Measurements from ENCODE around the gene TPT1.

The TPT1 gene

DNA sequence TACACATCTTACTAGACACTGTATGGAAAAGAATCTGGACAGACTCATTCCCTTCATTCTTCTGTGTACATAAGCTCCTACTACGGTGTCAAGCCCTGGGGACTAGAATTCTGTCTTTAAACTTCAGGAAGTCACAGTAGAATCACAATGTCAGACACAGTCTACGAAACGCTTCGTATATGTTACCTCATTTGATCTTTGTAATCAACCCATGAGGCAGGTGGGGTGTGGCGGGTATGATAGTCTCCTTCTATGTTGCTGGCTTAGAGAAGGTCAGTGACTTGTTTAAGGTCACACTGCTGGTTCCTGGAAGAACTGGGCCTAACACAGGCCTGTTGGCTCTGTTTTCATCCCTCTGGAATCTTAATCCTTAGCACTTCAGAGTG is 32.2 kb upstream of the TPT1 start:
- Mint-ChIP-seq H3K27ac (peak overlapping the region; percentile 17), H3K4me3 (no peak overlapping the region), H3K9me3 (no peaks in the 10 kb centered on the region), H3K4me1 (peaks cover 19% of the 10 kb centered on the region), H3K36me3 (peaks cover 38% of the 10 kb centered on the region)
- DNase-seq (ENCODE audit: low spot score in 2 of 2) (no peak), ATAC-seq (no peak)

DNA sequence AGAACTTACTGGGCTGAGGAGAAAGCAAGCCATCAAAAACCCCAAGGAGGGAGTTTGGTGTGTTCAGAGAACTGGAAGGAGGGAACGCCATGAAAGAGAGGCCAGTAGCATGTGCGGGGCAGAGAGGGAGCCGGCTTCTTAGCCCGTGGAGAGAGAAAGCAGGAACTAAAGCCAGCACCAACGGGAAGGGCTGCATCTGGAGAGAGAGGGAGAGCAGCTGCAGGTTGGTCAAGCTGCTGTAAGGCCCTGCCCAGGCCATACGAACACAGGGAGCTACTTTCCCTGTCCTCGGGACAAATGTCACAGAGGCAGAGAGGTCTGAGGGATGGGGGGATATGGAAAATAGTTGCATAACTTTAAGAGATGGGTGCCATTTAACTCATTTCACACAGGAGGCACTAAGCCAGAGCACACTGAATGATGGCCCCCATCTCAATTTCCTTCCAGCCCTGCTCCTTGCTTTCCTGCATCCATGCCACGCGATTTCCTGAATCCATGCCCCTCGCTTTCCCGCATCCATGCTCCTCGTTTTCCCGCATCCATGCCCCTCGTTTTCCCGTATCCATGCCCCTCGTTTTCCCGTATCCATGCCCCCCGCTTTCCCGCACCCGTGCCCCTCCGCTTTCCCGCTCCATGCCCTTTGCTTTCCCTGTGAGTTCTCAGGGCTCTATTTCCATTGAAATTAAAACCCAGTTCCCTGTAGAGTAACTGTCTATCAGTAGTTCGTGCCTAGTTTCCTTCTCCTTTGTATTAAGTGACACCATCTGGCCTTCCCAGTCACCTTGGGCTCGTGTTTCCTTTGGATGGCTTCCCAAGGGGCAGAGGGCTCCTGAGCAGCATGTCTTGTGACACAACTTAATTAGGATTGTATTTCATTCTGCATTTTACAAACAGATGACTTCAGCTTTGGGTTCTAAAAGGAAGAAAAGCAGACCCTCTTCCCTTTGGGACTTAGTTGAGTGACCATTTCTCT is 31.5 kb upstream of the TPT1 start:
- Mint-ChIP-seq H3K9me3 (no peaks in the 10 kb centered on the region), H3K27ac (peak overlapping the region; percentile 4), H3K4me1 (peaks cover 26% of the 10 kb centered on the region), H3K4me3 (no peak overlapping the region), H3K36me3 (peaks cover 38% of the 10 kb centered on the region)
- ATAC-seq (no peak), DNase-seq (ENCODE audit: low spot score in 2 of 2) (no peak)

DNA sequence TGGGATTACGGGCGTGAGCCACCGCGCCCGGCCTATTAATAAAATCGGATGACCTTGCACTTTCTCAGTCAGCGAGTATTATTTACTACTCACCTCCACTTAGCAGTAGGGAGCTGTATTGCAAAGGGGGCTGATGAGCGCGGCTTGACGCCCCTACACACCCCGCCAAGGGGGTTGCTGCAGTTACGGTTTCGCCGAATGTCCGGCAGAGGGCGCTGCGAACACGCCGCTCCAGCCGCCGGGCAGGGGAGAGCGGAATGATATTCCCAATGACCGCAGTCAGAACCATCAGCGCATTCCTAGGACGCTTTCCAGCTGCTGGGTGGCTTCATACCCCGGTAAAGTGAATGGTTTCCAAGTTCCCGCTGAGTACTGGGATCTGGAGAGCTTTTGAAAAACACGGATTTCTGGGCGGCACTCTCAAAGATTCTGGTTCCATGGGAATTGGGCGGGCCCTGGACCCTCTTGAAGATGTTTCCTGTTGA is 30.0 kb upstream of the TPT1 start:
- no peak for ATAC-seq
- Mint-ChIP-seq H3K27ac (no peak overlapping the region), H3K4me3 (no peak overlapping the region), H3K9me3 (no peaks in the 10 kb centered on the region), H3K4me1 (peaks cover 35% of the 10 kb centered on the region), H3K36me3 (peaks cover 38% of the 10 kb centered on the region)
- DNase-seq (ENCODE audit: low spot score in 2 of 2), result peak; percentile 39 to 69

DNA sequence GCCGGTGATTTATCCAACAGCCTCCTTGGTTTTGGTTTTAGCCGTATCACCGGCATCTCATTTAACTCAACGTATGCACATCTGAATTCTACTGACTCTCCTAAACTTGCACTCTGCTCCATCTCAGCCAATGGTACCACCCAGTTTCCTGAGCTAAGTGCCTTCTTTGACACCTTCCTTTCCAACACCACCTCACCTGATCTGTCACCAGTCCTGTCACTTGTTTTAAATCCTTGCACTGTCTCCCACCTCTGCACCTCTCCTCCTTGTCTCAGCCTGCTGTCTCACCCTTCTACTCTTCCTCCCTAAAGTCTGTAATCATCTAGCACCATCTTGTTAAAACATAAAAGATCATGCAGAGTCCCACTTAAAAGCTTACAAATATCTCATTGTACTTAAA is 28.1 kb upstream of the TPT1 start:
- no peak overlapping the region for H3K4me3 Mint-ChIP-seq
- no peak for DNase-seq (ENCODE audit: low spot score in 2 of 2)
- peaks cover 42% of the 10 kb centered on the region for H3K36me3 Mint-ChIP-seq
- H3K9me3 Mint-ChIP-seq, result no peaks in the 10 kb centered on the region
- ATAC-seq, result no peak
- peak overlapping the region; percentile 82 for H3K27ac Mint-ChIP-seq
- peaks cover 35% of the 10 kb centered on the region for H3K4me1 Mint-ChIP-seq

DNA sequence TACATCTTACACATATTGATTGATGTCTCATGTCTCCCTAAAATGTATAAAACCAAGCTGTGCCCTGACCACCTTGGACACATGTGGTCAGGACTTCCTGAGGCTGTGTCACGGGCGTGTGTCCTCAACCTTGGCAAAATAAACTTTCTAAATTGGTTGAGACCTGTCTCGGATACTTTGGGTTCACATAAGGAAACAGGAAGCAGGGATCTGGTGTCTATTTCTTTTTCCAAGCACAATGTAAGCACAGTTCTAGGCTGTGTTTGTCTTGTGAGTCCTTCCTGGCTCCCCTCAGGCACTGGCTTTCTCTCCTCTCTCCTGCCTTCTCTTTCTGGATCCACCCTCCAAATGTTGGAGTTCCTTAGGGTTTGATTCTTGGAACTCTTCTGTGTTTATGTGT is 27.6 kb upstream of the TPT1 start:
- peaks cover 44% of the 10 kb centered on the region for H3K36me3 Mint-ChIP-seq
- no peak for DNase-seq (ENCODE audit: low spot score in 2 of 2)
- H3K4me1 Mint-ChIP-seq, result peaks cover 39% of the 10 kb centered on the region
- peak overlapping the region; percentile 82 for H3K27ac Mint-ChIP-seq
- no peak for ATAC-seq
- peaks cover 3% of the 10 kb centered on the region for H3K9me3 Mint-ChIP-seq
- peak overlapping the region; percentile 35 for H3K4me3 Mint-ChIP-seq

DNA sequence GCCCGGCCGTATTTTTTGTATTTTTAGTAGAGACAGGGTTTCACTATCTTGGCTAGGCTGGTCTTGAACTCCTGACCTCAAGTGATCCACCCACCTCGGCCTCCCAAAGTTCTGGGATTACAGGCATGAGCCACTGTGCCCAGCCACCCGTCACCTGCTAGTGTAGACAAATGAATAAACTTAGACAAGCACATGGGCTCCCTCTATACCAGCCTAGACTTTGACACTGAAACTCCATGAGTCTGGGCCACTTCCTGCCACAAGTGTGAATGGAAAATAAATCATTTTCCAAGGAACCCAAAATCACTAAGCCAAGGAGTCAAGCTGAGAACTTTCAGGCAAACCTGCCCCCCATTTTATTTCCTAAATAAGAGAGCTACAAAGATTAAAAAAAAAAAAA is 27.0 kb upstream of the TPT1 start:
- peaks cover 43% of the 10 kb centered on the region for H3K4me1 Mint-ChIP-seq

DNA sequence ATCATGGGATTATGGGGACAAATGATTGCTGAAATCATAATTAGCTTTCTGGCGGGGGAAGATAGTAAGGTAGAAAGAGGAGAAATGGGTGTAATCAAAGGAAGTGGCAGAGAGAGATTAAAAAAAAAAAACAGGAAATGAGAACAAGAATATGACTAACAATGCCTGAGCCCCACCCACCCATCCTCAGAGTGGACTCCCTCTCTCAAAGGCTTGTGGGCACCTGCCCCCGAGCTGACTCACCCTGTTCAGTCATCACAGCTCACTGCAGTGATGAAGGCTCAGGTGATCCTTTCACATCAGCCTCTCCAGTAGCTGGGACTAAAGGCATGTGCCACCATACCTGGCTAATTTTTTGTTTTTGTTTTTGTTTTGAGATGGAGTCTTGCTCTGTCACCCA is 26.4 kb upstream of the TPT1 start:
- Mint-ChIP-seq H3K9me3 (peaks cover 6% of the 10 kb centered on the region), H3K36me3 (peaks cover 44% of the 10 kb centered on the region), H3K27ac (peak overlapping the region; percentile 82), H3K4me1 (peaks cover 44% of the 10 kb centered on the region), H3K4me3 (peak overlapping the region; percentile 35)
- ATAC-seq (peak; percentile 100), DNase-seq (ENCODE audit: low spot score in 2 of 2) (peak; percentile 57 to 88)

More for the DNA sequence above, 27.0 kb upstream of the TPT1 start:
- DNase-seq (ENCODE audit: low spot score in 2 of 2), result no peak
- ATAC-seq, result no peak
- peaks cover 6% of the 10 kb centered on the region for H3K9me3 Mint-ChIP-seq
- H3K4me3 Mint-ChIP-seq, result peak overlapping the region; percentile 35
- H3K36me3 Mint-ChIP-seq, result peaks cover 46% of the 10 kb centered on the region
- peak overlapping the region; percentile 82 for H3K27ac Mint-ChIP-seq

DNA sequence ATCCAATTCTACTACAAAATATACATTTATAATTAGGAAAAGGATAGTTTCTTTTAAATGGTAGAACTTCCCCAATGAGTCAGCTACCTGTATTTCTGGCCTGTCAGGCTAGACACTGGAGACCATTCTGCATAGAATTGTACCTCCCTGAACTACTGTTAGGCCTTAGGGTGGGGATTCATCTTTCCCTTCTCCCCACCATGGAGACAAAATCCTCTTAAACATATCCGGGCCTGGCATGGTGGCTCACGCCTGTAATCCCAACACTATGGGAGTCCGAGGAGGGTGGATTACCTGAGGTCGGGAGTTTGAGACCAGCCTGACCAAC is 24.5 kb upstream of the TPT1 start:
- Mint-ChIP-seq H3K4me3 (no peak overlapping the region), H3K4me1 (peaks cover 53% of the 10 kb centered on the region), H3K27ac (no peak overlapping the region), H3K36me3 (peaks cover 46% of the 10 kb centered on the region), H3K9me3 (peaks cover 6% of the 10 kb centered on the region)
- ATAC-seq, result no peak
- DNase-seq (ENCODE audit: low spot score in 2 of 2), result no peak

DNA sequence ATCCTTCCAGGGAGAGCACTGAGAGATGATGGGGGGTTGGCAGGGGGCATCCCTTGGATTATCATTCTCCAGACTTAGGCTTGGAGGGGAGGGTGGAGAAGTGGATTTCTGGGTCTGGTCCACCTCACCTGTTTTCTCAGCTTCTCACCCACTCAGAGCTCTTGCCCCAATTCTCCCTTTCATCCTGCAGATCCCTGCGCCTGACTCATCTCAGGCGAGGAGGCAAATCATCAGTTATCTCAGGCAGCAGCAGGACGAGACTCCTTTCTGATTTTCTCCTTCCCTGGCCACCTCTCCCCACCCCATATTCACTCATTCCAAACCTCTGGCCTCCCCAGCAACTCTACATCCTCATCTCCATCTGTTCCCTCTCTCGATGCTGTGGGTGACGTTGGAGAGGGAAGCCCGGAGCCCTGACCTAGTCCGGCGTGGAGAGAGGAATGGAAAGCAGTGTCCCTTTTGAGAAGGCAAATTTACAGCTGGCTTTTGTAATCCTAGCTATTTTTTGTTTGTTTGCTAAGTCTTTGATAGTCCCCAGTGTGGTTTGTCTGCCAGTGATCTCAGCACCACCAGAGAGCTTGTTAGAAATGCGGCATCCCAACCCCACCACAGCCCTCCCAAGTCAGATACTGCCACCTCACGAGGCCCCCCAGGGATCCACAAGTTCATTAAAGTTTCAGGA is 24.0 kb upstream of the TPT1 start:
- peaks cover 53% of the 10 kb centered on the region for H3K4me1 Mint-ChIP-seq
- peaks cover 6% of the 10 kb centered on the region for H3K9me3 Mint-ChIP-seq
- DNase-seq (ENCODE audit: low spot score in 2 of 2) (no peak), ATAC-seq (no peak)
- peaks cover 46% of the 10 kb centered on the region for H3K36me3 Mint-ChIP-seq
- no peak overlapping the region for H3K27ac Mint-ChIP-seq
- no peak overlapping the region for H3K4me3 Mint-ChIP-seq

DNA sequence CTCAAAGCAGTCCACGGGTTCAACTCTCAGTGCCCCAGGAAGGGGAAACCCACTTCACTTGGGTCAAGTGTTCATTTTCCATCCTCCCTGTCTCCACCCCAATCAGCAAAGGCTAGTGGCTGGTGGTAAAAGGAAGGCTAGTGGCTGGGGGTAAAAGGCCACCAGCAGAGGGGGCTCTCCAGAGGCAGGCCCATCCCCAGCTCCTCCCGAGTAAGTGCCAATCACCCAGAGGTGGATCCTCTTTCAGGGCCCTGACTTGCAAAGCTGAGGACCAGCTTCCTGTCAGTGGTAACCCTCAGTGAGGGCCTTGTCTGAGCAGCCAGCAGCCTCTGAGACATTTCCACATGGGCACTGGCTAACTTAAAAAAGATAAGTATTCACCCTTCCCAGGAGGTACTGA is 22.0 kb upstream of the TPT1 start:
- ATAC-seq, result no peak
- peaks cover 6% of the 10 kb centered on the region for H3K9me3 Mint-ChIP-seq
- H3K36me3 Mint-ChIP-seq, result peaks cover 64% of the 10 kb centered on the region
- no peak overlapping the region for H3K4me3 Mint-ChIP-seq
- H3K4me1 Mint-ChIP-seq, result peaks cover 42% of the 10 kb centered on the region
- DNase-seq (ENCODE audit: low spot score in 2 of 2), result no peak
- no peak overlapping the region for H3K27ac Mint-ChIP-seq

DNA sequence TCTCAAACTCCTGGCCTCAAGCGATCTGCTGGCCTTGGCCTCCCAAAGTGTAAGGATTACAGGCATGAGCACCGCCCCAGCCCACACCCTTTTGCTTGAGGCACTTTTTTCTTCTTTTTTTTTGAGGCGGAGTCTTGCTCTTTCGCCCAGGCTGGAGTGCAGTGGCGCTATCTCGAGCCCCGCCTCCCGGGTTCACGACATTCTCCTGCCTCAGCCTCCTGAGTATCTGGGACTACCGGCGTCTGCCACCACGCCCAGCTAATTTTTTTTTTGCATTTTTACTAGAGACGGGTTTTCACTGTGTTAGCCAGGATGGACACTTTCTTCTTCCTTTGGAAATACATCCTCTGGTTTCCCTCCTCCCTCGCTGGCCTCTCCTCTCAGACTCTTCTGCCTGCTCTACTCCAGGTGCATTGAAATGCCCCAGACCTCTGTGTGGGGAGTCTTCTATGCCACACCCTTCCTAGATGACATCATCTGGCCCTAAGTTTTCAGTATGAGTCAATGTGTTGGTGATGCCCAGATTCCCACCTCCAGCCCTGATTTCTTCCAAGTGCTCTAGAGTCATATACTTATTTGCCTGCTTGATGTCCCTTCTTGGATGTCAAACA is 20.7 kb upstream of the TPT1 start:
- no peak for ATAC-seq
- Mint-ChIP-seq H3K4me3 (no peak overlapping the region), H3K9me3 (peaks cover 6% of the 10 kb centered on the region), H3K4me1 (peaks cover 39% of the 10 kb centered on the region), H3K27ac (peak overlapping the region; percentile 84), H3K36me3 (peaks cover 76% of the 10 kb centered on the region)
- DNase-seq (ENCODE audit: low spot score in 2 of 2), result no peak

DNA sequence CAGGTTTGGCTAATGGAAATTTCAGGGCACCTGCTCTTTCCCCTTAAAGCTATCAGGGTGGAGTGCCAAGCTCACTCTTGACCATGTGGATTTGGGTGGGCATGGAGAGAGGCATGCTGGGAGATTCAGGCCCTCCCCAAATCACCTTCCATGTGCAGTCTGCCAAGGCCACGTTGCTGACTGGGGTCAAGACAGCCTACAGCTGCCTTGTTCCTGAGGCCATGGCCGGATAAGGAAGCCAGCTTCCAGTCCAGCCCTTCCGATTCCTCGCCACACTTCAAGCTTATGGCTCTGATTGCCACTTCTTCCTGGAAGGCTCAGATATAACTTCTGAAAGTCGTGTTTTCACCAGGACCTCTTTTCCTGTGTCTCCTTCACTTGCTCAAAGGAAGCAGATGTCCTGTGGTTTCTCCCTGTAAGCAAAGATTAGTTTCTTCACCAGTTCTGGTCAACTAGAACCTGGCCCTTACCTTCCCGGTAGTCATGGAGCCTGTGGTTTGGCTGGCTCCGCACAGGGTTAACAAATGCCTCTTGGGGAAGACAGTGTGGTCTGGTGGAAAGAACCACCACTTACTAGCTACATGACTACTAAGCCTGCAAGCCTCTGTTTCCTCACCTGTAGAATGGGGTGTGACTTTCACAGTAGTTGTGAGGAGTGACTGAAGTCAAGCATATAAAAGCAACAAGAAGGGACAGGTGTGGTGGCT is 16.1 kb upstream of the TPT1 start:
- Mint-ChIP-seq H3K4me1 (peaks cover 25% of the 10 kb centered on the region), H3K9me3 (no peaks in the 10 kb centered on the region), H3K27ac (peak overlapping the region; percentile 91), H3K4me3 (peak overlapping the region; percentile 30), H3K36me3 (peaks cover 97% of the 10 kb centered on the region)
- DNase-seq (ENCODE audit: low spot score in 2 of 2) (no peak), ATAC-seq (peak; percentile 84)

DNA sequence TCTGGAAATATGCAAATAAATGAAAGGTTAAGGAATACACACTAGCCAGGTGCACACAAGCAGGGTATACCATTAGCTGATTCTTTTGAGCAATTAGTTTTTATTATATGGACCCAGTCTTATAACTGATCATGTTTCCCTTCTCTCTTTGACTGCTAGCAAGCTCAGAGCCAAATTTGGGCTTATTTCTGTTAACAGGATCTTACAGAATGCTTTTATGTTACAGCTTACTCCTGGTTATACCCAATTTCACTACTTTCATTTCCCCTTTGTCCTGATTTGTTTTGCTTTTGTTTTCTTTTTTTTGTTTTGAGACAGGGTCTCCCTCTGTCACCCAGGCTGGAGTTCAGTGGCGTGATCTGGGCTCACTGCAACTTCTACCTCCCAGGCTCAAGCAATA is 12.9 kb upstream of the TPT1 start:
- H3K9me3 Mint-ChIP-seq, result no peaks in the 10 kb centered on the region
- no peak overlapping the region for H3K4me3 Mint-ChIP-seq
- H3K27ac Mint-ChIP-seq, result no peak overlapping the region
- H3K4me1 Mint-ChIP-seq, result peaks cover 24% of the 10 kb centered on the region
- no peak for ATAC-seq
- H3K36me3 Mint-ChIP-seq, result peaks cover 97% of the 10 kb centered on the region
- DNase-seq (ENCODE audit: low spot score in 2 of 2), result no peak

DNA sequence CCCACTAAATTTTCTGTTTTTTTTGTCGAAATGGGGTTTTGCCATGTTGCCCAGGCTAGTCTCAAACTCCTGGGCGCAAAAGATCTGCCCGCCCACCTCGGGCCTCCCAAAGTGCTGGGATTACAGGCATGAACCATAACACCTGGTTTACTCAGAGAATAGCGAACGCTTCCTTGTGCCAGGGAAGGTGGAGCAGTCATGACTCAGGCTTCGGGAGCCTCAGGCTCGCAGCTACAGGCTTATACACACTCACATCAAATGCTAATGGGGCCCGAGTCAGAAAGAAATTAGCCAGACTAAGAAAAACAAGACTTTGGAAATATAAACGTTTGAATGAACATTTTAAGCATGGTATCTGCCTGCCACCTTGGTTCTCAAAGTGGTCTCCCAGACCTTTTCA is 11.0 kb upstream of the TPT1 start:
- no peak for ATAC-seq
- peaks cover 13% of the 10 kb centered on the region for H3K4me1 Mint-ChIP-seq
- H3K4me3 Mint-ChIP-seq, result no peak overlapping the region
- DNase-seq (ENCODE audit: low spot score in 2 of 2), result no peak
- H3K36me3 Mint-ChIP-seq, result peaks cover 97% of the 10 kb centered on the region
- H3K9me3 Mint-ChIP-seq, result no peaks in the 10 kb centered on the region
- no peak overlapping the region for H3K27ac Mint-ChIP-seq

DNA sequence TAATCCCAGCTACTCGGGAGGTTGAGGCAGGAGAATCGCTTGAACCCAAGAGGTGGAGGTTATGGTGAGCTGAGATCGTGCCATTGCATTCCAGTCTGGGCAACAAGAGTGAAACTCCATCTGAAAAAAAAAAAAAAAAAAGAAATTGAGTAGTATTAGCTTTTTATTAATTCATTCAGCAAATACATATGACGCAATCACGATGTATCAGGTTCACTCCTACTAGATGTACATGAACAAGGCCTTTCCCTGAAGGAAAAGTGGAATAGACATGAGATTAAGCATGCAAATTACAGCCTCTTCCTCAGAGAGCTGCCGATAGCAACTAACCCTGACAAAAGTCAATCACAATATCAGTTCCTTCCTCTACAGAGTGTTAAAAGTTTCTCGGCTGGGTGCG is 9.2 kb upstream of the TPT1 start:
- H3K4me3 Mint-ChIP-seq, result no peak overlapping the region
- peaks cover 5% of the 10 kb centered on the region for H3K4me1 Mint-ChIP-seq
- ATAC-seq (no peak), DNase-seq (ENCODE audit: low spot score in 2 of 2) (no peak)
- H3K27ac Mint-ChIP-seq, result peak overlapping the region; percentile 20
- H3K36me3 Mint-ChIP-seq, result peaks cover 100% of the 10 kb centered on the region
- H3K9me3 Mint-ChIP-seq, result no peaks in the 10 kb centered on the region

Data from stimulated activated effector memory CD8-positive, alpha-beta T cell treated with anti-CD3 and anti-CD28 coated beads, Interleukin-12 subunit alpha, Interleukin-12 subunit beta, amount 100 ng/mL, for 72 hours (primary cell).